KOPT-K1 (cell line): ENCODE data around the gene JMY.
A peak's percentile ranks its signal among the peaks of the same experiment; 100 is the strongest.
"Not testable (repeated sequence)": the region's sequence is repeated elsewhere in the genome, so short reads cannot be mapped to it uniquely, and the experiment has no call there.

Source experiments
- H3K27ac ChIP-seq: fragments of 200-600 bp; sonication (generic); 2 replicates; pipeline ENCODE4 v1.5.1; 2016; ENCODE audit warnings: antibody characterized with exemption, mild to moderate bottlenecking, low read depth, low read length; ENCODE audit not compliant: poor library complexity, severe bottlenecking
- H3K36me3 ChIP-seq: fragments of 200-600 bp; sonication (generic); 2 replicates; pipeline ENCODE4 v1.5.1; 2017; ENCODE audit warnings: antibody characterized with exemption, mild to moderate bottlenecking, low read length, moderate library complexity; ENCODE audit not compliant: insufficient read depth
- H3K9me3 ChIP-seq: fragments of 200-600 bp; sonication (generic); 2 replicates; pipeline ENCODE4 v1.5.1; 2017; ENCODE audit warnings: antibody characterized with exemption, low read length, mild to moderate bottlenecking; ENCODE audit not compliant: insufficient read depth, poor library complexity, severe bottlenecking

JMY gene

GRCh38 chr5:79225441-79225840, 10.5 kb upstream of the JMY start:
- Histone ChIP-seq H3K9me3 (no peaks in the 10 kb centered on the region), H3K36me3 (no peaks in the 10 kb centered on the region), H3K27ac (no peak overlapping the region)

- Histone ChIP-seq H3K27ac (no peak overlapping the region), H3K9me3 (no peaks in the 10 kb centered on the region), H3K36me3 (no peaks in the 10 kb centered on the region)
Measured at GRCh38 chr5:79227484-79228025, 8.4 kb upstream of the JMY start.

DNA sequence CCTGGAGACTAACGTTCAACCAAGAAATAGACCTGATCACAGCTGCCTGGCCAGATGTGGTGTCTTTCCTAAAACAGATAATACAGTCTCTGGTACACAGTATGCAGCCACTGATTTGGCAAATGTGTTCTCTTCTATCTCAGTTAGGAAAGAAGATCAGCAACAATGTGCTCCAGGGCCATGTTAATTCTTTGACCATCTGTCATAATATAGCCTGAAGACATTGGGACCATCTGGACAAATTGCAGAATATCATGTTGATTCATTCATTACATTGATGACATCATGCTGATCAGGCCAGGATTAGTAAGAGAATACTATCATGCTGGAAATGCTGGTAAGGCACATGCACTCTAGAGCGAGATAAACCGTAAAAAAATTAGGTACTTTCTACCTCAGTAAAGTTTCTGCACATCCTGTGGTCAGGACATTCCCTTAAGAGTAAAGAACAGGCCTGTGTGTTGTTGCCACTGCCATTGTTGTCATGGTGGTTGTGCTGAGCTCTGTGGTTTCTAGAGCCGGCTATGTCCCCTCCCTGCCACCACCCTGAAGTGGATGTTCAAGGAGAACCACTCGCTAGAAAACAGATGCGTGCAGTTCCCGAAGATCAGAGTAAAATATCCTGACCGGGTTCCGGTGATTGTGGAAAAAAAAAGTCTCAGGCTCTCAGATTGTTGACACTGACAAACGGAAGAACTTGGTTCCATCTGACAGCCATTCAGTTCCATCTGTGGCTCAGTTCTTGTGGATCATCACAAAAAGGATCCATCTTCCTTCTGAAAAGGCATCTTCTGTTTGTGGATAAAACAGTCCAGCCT, 6.4 kb upstream of the JMY start:
- H3K27ac ChIP-seq: no peak overlapping the region
- H3K9me3 ChIP-seq: no peaks in the 10 kb centered on the region
- H3K36me3 ChIP-seq: no peaks in the 10 kb centered on the region

DNA sequence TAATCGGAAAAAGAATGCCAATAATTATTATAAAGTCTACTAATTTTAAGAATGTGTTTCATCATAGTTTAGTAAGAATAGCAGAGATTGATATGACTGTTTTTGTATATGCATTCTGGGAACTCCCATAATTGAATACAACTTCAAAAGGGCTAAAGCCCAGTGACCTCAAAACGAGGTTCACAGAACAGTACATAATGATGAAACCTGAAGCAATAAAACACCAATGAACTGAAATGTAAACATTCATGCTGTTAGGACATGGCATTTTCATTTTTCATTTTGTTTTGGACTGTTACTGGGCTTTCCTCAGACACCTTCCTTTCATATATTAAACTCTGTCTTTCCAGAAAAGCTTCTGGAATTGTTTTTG, 684 bp upstream of the JMY start:
- Histone ChIP-seq H3K9me3 (no peaks in the 10 kb centered on the region), H3K27ac (peak overlapping the region; percentile 50), H3K36me3 (no peaks in the 10 kb centered on the region)

DNA sequence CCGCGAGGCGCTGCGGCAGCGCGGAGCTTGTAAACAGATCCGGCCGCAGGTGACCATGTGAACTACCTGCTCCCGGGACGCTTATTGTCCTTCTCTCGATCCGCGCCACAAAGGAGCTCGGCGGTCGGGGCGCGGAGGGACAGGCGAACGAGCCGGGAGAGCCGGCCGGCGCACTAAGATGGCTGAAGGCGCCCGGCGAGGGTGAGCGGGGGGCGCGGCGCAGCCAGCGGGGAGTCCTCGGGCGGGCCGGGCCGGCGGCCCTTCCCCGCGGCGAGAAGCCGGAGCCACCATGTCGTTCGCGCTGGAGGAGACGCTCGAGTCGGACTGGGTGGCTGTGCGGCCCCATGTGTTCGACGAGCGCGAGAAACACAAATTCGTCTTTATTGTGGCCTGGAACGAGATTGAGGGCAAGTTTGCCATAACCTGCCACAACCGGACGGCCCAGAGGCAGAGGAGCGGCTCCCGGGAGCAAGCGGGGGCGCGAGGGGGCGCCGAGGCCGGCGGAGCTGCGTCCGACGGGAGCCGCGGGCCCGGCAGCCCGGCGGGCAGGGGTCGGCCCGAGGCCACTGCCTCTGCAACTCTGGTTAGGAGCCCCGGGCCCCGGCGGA, 535 bp downstream of the JMY start:
- Histone ChIP-seq H3K9me3 (no peaks in the 10 kb centered on the region), H3K36me3 (no peaks in the 10 kb centered on the region), H3K27ac (peak overlapping the region; percentile 50)

GRCh38 chr5:79236970-79237739, 1.2 kb downstream of the JMY start:
- Histone ChIP-seq H3K36me3 (no peaks in the 10 kb centered on the region), H3K27ac (peak overlapping the region; percentile 50), H3K9me3 (no peaks in the 10 kb centered on the region)

DNA sequence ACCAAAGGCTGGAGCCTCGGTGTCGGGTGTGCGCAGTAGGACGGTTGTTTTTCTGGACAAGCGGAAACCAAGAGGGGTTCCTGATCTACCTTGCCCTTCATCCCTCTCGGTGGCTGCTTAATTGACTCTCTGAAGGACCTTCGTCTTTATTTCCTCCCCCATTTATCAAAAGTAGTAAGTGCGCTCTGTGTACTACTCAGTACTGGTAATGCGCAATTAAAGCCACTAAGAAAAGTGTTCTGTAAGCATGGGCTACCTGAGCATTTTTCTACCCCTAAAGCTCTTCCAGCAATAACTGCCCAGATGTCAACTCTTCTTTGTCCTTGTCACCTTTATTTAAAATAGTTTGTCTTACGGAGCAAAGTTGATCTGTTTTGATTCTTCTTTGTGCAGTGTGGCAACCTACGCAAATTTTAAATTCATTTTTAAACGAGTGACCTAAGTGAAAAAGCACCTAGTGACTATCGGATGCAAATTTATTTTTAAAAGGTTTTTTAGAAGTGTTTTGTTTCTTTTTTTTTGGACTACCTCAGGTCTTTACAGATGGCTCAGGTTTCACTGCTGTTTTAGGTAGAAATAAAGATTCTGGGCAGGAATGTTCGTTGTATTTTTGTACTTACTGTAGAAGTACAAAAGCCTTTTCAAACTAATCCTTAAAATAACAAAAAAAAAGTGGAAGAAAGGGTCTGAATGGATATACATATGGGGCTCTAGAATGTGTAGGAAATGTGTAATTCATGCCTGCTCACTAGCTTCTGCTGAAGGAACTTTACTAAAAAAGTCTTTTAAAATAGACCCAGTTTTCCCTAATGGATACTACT, 2.0 kb downstream of the JMY start:
- no peaks in the 10 kb centered on the region for H3K9me3 ChIP-seq
- H3K27ac ChIP-seq: no peak overlapping the region
- H3K36me3 ChIP-seq: no peaks in the 10 kb centered on the region

DNA sequence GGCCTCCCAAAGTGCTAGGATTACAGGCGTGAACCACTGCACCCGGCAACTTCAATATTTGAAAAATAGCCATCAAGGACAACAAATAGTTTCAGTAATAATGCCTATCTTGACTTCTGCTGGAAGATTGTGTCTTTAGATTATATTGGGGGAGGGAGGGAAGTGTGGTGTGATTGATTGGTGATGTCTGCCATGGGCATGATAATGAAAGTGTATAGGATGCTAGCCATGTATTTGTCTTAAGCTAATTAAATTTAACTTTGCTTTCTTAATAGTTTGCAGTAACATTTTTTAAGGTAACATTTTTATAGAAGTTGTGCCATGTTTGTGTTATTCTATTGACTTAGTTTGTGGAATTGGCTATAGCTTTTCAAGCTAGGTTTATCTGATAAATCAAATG, 4.6 kb downstream of the JMY start:
- Histone ChIP-seq H3K27ac (no peak overlapping the region), H3K36me3 (no peaks in the 10 kb centered on the region), H3K9me3 (no peaks in the 10 kb centered on the region)

DNA sequence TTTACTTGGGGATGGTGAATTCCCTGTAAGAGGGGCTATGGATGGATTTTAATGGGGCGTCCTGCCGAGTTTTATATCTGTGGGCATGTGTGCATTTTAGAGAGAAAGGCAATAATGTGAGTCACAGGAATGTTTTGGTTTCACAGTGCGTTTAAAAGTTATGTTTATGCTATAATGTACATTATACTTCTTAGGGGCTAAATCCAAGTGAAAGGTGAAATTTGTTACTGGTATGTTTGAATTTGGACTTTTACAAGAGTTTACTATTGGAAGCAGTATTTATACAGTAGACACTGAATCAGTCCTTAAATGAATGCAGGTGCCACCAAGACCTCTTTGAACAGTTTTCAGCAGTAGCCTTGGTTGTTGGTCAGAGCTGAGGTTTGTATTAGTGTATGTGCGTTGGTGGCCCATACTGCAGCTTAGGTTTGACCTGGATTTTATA, 5.6 kb downstream of the JMY start:
- Histone ChIP-seq H3K36me3 (no peaks in the 10 kb centered on the region), H3K27ac (no peak overlapping the region), H3K9me3 (no peaks in the 10 kb centered on the region)

GRCh38 chr5:79242242-79243039, 6.5 kb downstream of the JMY start:
- Histone ChIP-seq H3K9me3 (no peaks in the 10 kb centered on the region), H3K27ac (no peak overlapping the region), H3K36me3 (no peaks in the 10 kb centered on the region)

GRCh38 chr5:79243224-79243623, 7.3 kb downstream of the JMY start:
- Histone ChIP-seq H3K36me3 (no peaks in the 10 kb centered on the region), H3K9me3 (no peaks in the 10 kb centered on the region), H3K27ac (no peak overlapping the region)

DNA sequence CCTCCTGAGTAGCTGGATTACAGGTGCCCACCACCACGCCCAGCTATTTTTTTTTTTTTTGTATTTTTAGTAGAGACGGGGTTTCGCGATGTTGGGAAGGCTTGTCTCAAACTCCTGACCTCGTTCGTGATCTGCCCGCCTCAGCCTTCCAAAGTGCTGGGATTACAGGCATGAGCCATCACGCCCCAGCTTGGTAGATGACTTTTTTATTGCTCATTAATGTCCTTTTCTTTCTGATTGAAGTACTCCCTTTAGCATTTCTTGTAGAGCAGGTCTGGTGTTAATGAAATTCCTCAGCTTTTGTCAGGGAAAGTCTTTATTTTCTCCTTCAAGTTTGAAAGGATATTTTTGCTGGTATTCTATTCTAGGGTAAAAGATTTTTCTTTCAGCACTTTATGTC, 18.1 kb downstream of the JMY start:
- H3K36me3 ChIP-seq, H3K9me3 ChIP-seq, H3K27ac ChIP-seq: not testable (repeated sequence)

DNA sequence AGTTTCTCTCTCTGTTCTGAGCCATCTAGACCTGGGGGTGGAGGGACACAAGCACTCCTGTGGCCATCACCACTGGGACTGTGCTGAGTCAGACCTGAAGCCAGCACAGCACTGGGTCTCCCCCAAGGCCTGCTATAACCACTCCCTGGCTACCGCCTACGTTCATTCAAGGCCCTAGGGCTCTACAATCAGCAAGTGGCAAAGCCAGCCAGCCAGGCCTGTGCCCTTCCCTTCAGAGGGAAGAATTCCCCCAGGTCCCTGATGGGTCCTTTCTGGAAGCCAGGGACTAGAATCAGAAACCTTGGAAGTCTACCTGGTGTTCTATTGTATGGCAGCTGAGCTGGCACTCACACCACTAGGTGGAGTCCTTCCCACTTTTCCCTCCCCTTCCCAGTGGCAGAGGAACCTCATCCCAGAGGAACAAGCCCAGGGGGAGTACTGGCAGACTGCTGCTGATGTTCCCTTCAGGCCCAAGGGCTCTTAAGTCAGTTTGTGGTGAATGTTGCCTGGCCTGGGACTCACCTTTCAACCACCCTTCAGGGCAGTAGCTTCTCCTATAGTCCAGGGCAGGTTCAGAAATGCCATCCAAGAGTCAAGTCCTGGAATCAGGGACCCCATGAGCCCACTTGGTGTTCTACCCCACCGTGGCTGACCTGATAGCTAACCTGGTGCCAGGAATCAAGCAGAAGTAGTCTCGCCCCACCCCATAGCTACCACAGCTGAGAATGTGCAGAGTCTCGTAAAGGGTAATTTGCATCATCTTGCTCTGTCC, 20.0 kb downstream of the JMY start:
- peaks cover 8% of the 10 kb centered on the region for H3K9me3 ChIP-seq

More for the DNA sequence above, 20.0 kb downstream of the JMY start:
- H3K27ac ChIP-seq: no peak overlapping the region
- no peaks in the 10 kb centered on the region for H3K36me3 ChIP-seq
